Jurkat, Clone E6-1 (cell line): ENCODE data around the gene PDE1C. TPM values are rescaled to one million over a fixed set of nuclear protein-coding genes. Genes with fewer than 3 reads are reported as not detected.

Experiments used
- DNase-seq: peaks from one replicate; pipeline ENCODE4 v3.0.0-alpha.2; 2011; ENCODE audit warnings: low read depth, low spot score
- H3K4me3 ChIP-seq: 2 replicates; pipeline ENCODE4 v1.5.1; 2011; ENCODE audit warnings: mild to moderate bottlenecking, low read length, control low read depth, moderate library complexity
- polyA plus RNA-seq: library from polyadenylated mRNA; unstranded; fragments of >200 nt; gene quantifications from one replicate; pipeline ENCODE4 v1.2.1, GENCODE V29; 2012; ENCODE audit warnings: missing spikeins; ENCODE audit not compliant: insufficient read length, insufficient read depth

Gene PDE1C
- polyA plus RNA-seq = not detected

DNA sequence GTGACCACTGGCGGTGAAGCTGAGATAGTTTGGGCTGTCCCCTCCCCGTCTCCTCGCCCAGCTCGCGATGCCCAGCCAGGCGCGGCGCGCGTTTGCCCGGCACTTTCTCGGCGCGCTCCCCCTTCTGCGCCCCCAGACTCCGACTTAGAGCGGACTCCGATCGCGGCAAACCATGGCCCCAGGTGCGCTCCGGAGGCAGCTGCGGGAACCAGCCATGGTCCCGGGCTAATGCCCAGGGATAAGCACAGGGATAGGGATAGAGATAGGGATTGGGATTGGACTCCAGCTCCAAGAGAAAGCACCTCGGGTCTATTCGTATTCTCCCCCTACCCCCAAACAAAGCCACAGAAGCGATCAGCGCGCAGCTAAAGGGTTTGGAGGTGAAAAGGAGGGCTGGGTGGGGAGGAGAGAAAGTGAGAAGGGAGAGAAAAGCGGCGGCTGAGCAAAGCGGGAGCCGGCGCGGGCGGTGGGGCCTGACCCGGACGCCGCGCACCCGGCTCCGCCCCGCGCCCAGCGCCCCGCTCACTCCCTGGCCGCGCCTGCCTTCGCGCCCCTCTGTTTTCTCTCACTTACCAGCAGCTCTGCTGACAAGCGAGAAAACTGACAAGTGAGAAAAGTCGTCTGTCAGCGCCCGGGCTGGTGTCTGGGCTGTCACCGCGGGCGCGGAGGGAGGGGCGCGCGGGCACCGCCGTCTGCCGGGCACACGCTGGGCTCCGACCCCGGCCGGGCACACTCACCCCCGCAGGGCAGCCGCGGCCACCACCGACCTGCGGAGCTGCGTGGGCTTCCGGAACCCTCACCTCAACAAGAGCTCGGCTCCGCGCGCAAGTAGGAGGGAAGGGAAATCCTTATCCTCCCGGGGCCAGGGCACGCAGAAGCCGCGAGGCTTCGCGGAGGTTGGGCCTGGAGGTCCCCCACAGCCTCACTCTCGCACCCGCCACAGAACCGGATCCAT lies at the start of gene PDE1C:
PDE1C (minus strand) TSS at position 2 of the 955 bp plus-strand sequence.
- no peak within 1 kb of the TSS for H3K4me3 ChIP-seq
- DNase-seq = no peak

DNA sequence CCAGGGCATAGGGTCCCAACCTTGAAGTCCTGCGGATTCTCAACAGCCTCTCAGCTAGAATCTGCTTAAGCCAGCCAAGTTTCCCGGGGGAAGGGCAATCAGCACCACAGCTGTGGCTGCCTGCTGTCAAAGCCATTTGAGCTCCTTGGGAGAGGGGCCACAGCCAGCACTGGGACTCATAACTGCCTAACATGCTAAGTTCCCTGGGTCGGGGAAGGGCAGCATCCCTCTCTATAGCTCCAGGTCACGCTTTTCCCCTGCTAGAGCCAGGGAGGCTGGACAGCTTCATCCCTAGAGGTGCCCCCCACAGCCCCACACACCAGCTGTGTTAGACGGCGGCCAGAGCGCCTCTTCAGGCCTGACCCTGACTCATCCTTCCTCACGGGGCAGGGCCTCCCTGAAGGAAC lies 49.6 kb upstream of the PDE1C start:
- no peak overlapping the region for H3K4me3 ChIP-seq
- no peak for DNase-seq

DNA sequence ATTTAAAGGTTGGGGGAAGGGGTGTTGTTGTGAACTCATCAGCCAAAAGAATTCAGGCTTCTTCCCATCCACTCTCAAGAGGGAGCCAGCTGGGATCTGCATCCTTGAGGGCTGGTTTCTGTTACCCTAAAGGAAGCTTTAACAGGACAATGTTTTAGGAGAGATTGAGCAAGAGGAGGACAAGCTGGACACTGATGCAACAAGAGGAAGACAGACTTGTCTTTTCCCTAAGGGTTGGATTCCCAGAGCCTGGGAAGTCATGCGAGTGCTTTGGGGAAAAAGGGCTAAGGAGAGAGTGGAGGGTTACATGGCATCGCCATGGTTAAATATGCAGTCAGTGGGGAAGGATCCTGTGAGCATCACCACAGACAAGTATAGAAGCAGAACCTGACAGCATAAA lies 47.6 kb upstream of the PDE1C start:
- DNase-seq = no peak
- H3K4me3 ChIP-seq = no peak overlapping the region

DNA sequence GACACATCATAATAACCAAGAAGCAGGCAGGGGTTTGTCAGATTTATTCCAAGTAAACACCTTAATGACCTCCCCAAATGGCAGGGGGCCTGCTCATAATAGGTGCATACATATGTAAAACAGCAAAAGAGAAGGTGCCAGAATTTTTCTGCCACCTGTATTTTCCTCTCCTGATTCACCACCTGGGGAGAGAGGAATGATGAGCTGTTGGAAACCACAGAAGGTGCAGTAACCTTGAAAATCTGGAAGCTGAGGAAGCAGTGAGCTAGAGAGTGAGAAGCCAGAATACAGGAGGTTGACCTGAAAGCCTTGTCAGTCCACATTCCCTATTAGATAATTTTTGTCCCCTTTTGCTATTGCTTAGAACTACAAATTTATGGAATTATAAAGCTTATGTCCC lies 46.2 kb upstream of the PDE1C start:
- H3K4me3 ChIP-seq = no peak overlapping the region
- no peak for DNase-seq

DNA sequence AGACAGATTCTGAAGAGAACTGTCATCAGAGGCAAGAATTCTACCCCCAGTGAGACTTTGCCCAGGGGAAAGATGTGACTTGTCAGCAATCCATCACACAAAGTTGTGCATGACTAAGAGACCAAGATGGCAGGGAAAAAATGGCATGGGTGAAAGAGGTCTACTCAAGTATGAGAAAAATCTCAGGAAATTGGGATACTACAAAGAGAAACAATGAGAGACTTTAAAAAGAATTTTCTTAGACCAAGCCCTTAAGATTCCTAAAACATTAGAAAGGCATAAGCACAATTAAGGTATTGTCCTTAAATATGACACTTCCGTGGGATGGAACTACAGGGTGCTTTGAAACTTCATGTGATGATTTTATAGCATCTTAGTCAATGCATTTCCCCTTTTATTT lies 45.6 kb upstream of the PDE1C start:
- no peak for DNase-seq
- no peak overlapping the region for H3K4me3 ChIP-seq

DNA sequence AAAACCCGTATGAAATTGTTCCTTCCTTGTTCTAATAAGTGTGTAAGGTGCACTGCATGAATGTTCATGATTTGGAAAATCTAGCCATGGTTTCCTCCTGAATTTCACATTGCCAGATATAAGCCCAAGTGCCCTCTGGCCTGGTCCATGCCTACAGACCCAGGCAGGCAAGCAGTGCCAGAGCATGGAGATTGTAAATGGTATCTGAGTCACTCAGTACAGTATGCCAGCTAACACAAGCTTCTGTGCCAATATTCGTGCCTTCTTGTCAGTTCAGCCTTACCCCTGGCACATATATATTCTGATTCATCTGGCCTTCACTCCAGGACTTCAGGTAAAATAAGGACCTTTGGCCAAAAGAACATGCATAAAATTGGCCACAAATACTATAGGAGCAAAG lies 38.4 kb upstream of the PDE1C start:
- no peak overlapping the region for H3K4me3 ChIP-seq
- DNase-seq = no peak

DNA sequence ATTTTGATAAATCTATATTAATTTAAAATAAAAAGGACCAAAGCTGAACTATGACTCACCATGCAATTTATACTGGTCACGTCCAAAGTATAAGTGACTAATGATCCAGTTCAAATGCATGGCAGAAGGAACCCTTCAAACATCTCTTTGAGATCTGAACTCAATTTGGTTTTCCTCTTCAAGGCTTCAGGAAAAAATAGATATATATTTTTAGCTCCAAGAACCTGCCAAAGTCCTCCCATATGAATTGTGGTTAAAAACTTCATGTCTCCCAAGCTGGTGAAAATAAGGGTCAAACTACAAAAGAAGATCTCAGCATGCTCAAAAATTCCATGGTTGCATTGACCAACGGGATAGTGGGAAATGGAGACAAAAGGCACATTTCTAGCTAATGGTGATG lies 34.6 kb upstream of the PDE1C start:
- DNase-seq = no peak
- H3K4me3 ChIP-seq = no peak overlapping the region

DNA sequence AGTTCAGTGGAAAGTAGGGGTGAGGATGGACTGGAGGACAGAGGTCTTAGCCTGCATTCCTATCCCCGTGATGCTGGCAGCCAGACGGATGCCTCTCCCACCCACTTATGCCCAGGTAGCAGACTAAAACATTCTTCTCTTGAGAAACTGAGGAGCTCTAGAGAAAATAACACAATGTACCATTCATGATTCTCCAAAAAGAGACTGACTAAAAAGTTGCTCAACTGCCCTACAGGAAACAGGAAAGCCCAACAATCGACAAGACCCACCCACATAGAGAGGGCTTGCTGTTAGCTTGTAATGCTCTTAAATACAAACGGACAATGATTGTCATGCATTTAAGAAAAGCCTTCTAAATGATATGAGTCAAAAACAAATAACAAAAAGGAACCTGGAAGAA lies 33.2 kb upstream of the PDE1C start:
- no peak for DNase-seq
- no peak overlapping the region for H3K4me3 ChIP-seq

DNA sequence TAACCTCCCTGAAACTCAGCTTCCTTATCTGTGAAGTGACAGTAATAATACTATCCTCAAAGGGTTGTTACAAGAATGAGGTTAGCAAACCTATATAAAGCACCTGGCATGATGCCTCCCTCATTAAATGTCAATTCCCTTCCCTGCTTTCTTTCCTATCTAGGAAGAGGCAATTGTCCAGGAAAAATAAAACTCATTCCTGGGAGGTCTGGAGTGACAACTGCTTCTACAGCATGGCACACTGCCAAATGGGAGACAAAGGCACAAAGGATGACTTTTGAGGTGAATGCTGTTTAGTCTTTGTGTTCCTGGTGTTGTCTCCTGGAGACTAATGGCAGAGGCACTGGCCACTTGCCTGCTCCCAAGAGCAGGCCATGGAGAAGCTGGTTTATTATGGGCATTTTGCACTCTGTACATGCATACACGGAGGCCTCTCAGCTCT lies 32.2 kb upstream of the PDE1C start:
- H3K4me3 ChIP-seq = no peak overlapping the region
- no peak for DNase-seq

DNA sequence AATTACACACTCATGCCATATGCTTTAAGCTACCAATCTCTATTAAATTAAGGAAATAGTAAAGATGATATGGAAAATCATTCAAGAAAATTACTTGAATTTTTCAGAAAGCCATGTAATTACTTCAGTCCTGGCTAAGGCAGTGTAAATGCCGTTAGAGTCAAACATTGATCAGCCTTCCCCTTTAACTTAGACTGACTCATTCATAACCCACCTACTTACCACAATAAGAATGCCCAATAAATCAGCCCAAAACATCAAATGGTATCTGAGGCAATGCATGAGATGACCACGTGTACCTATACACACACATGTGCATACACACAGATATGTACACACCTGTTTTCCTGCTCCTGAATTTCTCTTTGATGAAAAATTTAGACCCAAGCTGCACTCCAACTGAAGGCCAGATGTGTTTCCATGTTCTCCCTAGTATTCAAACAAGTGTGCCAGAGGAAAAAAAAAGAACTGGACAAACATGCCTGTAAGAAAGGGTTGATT lies 30.2 kb upstream of the PDE1C start:
- H3K4me3 ChIP-seq = no peak overlapping the region
- DNase-seq = no peak

DNA sequence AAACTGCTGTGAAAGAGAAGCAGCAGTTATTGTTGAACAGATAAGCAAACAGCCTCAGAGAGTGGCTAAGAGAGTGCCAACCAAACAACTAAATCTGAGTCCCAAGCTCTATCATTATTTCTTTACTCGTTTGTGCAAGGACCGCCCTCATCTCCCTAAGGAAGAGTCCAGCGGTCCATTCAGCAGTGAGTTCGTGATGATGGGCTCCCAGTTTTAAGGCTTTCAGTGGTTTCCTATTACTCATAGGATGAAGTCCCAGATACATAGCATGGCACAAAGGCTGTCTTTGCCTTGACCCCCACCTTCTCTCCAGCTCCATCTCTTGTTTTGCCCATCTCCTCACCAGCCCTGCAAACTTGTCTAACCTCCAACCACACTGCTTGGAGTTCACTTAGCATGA lies 24.3 kb upstream of the PDE1C start:
- DNase-seq = no peak
- no peak overlapping the region for H3K4me3 ChIP-seq

DNA sequence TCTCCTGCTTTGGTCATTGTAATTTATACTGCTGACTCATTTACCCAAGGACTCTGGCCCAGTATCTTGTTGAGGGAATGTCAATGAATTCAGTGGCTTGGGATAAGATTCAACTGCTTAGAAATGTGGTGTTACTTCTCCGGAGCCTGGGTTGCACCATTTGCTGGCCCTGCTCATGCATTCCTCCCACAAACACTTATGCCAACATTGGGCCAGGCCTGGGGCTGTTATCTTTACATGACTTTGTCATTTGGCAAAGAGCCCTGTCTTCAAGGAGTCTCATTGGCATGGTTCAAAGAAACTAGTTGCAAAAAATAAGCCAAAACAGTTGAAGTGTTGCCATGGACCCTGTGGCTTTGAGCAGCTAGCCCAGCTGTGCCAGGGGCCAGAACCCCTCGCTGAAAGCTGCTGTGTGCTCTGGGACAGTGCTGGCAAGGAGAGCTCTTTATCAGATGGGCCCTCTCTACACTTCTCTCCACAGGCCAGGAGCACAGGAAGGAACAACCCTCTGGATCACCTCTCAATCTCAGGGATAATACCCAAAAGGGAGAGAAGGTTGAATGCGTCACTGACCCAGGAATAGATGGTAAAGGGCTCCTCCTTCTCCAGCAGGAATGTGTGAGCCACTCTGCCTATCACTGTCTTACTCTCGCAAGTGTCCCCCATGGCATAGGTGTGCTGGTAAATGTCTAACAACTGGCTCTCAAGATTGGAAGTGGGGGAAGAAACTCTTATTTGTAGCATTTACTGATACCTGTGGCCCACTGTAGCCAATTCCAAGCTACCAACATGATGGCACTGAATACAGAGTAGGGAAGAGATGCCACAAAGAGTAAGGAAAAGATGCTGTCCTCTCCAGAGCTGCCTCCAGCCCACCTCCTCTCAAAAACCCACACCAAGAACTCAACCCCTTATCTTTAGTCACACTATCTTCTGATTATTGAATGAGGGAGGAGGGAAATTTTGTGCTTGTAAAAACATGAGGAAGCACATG lies 23.5 kb upstream of the PDE1C start:
- H3K4me3 ChIP-seq = no peak overlapping the region
- DNase-seq = no peak

DNA sequence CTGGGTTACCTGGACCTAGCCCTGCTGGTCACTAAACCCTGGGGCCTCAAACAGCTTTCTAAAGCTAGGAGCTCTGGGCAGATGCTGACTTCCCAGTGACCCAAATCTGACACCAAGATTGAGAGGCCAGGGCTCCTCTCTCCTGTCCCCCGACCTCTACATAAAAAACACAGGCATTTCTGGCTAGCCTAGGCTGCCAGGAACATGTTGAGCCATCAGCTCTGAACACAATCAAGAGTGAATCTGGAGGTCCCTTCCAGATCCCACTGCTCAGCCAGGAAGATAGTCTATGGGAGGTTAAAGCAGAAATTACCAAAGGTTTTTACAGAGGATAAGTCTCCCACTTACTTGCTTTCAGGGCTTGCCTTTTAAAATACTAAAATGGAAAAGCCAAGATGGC lies 22.1 kb upstream of the PDE1C start:
- H3K4me3 ChIP-seq = no peak overlapping the region
- no peak for DNase-seq

DNA sequence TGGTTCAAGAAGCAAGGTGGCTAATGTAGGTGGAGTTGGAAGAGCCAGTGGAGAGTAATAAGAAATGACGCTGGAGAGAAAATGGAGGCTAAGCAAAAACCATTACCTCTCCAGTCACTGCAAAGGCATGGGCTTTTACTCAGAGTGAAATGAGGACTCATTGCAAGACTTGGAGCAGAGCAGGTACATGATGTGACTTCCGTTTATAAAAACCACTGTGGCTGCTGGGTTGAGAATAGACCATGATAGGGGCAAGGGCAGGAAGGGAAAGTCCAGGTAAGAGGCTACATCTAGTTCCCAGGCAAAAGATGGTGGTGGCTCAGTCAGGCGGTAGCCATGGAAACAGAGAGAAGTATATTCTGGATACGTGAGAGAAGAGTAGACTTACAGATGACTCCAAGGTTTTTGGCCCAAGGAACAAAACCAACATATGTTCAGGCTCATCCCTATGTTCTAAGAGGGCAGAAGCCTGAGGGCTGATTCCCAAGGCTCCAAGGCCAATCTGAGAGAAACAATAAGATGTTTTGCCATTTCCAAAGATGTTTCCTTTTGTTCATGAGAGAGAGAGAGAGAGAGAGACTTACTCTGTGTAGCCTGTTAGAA lies 21.5 kb upstream of the PDE1C start:
- no peak for DNase-seq
- no peak overlapping the region for H3K4me3 ChIP-seq

DNA sequence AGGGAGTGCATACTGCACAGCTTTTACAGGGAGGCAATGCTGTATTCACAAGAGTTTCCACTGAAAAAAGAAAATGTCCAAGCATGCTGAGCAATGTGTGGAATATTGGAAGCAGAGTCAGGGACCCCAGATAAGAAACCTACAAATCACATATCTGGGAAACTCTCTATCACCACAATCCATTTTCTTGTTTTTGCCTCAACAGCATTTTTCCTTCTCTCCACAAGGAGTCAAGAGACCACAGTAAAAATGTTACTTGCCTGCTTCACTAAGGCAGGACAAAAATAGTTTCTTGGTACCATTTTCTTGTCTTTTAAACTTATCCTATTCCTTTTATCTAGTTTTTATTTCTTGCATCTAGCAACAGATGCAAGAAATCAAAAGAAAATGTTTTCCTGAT lies 19.5 kb upstream of the PDE1C start:
- no peak for DNase-seq
- no peak overlapping the region for H3K4me3 ChIP-seq

DNA sequence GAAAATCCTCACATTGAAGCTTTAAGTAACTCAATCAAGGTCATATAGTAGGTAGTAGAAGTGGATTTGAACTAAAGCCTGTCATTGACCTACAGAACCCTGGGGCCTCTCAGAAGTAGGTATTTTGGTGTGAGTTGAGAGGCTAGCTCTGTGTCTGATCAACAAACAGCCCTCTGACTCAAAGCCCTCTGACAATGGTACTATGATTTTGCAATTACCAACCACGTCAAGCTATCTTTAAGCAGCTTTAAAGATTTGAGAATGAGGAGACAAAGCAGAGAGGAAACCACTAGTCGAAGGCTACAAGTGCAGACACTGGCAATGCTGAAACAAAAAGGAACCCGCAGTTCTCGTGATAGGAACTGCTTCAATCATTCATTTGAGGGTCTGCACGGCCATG lies 19.0 kb upstream of the PDE1C start:
- no peak for DNase-seq
- H3K4me3 ChIP-seq = no peak overlapping the region

DNA sequence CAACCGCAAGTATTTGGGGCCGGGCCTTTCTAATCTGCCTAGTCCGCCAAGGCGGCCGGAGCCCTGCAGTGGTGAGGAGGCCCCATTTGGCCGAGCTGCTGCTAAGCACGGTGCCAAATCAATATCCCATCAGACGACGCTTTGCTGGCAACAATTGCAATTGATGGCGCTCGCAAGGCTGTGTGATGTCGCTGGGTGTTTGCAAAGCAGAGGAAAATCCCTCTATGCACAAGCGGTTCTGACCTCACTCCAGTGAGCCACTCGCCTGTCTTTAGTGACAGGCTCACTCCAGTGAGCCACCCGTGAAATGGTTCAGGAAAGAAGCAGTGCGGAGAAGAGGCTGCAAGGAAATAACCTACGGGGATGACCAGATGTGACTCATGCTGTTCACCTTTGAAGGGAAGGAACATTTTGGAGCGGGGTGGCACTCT lies 18.3 kb upstream of the PDE1C start:
- H3K4me3 ChIP-seq = no peak overlapping the region
- DNase-seq = no peak

DNA sequence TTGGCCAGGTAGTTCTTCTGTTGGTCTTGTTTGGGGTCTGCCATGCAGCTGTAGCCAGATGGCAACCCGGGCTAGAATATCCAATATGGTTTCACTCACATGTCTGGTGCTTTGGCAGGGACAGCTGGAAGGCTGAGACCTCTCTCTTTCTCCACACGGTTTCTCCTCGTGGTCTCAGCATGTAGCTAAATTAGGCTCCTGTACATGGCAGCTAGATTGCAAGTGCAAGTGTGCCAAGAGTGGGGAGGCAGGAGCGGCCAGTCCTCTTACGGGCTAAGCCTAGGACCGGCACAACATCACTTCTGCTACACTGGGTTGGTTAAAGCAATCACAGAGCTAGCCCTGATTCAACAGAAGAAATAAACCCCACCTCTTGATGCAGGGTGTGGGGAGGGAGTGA lies 9.3 kb upstream of the PDE1C start:
- H3K4me3 ChIP-seq = no peak overlapping the region
- DNase-seq = no peak

DNA sequence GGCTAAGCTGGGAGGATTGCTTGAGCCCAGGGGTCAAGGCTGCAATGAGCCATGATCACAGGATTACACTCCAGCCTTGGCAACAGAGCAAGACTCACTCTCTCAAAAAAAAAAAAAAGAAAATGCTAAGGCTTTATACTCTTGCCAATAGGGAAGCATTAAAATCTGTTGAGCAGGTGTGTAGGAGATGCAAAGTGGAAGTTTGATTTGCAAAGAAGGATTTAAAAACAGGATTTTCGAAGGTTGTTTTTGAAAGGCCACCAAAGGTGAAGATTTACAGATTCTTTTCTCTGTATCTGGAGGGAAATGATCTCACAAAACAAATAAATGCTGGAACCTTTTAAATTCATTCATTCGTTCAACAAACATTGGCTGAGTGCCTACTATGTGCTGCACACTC lies 8.6 kb upstream of the PDE1C start:
- no peak for DNase-seq
- no peak overlapping the region for H3K4me3 ChIP-seq
